Tibial nerve (tissue), 3 donors: Measurements from ENCODE around the gene THUMPD3.

Experiments
- POLR2A ChIP-seq, 2 donors: fragments of 450-650 bp; IDR thresholded peaks; one replicate each; pipeline ENCODE4 v1.6.1; 2017; ENCODE audit warnings: antibody characterized with exemption in 2 of 2, mild to moderate bottlenecking in 2 of 2, moderate library complexity in 2 of 2
- TF ChIP-seq, protein P1 (sequence below), 5 experiments: fragments of 200-600 bp in 3 of 5; fragments of 450-650 bp in 2 of 5; sonication (generic) in 3 of 5; IDR thresholded peaks; one replicate each; pipeline ENCODE4 v1.5.1; 2016 to 2019; ENCODE audit warnings: antibody characterized with exemption in 5 of 5, mild to moderate bottlenecking in 3 of 5, moderate library complexity in 2 of 5

DNA sequence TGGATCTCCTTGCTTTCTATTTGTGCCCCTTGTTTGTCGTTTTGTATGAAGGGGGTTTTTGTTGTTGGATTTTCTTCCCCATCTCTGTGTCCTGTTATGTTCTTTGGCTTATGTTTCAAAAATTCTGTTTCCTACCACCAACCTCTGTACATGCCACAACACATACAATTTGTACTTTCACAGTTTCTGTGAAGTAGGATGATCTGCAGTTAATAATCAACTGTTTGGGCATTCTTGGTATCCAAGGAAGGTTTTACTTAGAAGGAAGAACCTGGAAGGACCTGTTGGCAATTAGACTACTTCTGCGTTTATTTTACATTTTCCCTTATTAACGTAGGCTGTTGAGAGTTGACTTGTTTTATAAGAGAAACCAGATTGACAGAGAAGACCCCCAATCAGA, 42.9 kb downstream of the THUMPD3 start:
- TF ChIP-seq, protein P1, sequence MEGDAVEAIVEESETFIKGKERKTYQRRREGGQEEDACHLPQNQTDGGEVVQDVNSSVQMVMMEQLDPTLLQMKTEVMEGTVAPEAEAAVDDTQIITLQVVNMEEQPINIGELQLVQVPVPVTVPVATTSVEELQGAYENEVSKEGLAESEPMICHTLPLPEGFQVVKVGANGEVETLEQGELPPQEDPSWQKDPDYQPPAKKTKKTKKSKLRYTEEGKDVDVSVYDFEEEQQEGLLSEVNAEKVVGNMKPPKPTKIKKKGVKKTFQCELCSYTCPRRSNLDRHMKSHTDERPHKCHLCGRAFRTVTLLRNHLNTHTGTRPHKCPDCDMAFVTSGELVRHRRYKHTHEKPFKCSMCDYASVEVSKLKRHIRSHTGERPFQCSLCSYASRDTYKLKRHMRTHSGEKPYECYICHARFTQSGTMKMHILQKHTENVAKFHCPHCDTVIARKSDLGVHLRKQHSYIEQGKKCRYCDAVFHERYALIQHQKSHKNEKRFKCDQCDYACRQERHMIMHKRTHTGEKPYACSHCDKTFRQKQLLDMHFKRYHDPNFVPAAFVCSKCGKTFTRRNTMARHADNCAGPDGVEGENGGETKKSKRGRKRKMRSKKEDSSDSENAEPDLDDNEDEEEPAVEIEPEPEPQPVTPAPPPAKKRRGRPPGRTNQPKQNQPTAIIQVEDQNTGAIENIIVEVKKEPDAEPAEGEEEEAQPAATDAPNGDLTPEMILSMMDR (IDR thresholded peaks at IDR 0.05): no peak
- no peak for TF ChIP-seq POLR2A (IDR thresholded peaks at IDR 0.05)
